Astrocyte (in vitro differentiated cells and primary cell): Measurements from ENCODE around the gene TSPAN17. TPM values are rescaled to one million over a fixed set of nuclear protein-coding genes. Genes with fewer than 3 reads are reported as not detected.

Experiments used
- DNase-seq: peaks from one replicate; pipeline ENCODE4 v3.0.0-alpha.2; 2010; ENCODE audit warnings: low read depth
- FAIRE-seq: peaks from 2 replicates; lab custom pipeline; 2011; peaks lifted over from hg19 to GRCh38; lab: Jason Lieb, UNC
- H2AFZ ChIP-seq: 2 replicates; pipeline ENCODE4 v1.6.0; 2012; ENCODE audit warnings: low read depth, low read length, inconsistent platforms
- H3K27ac ChIP-seq: 2 replicates; pipeline ENCODE4 v1.5.1; 2011; ENCODE audit warnings: low read depth, low read length, inconsistent platforms
- H3K27me3 ChIP-seq: 2 replicates; pipeline ENCODE4 v1.6.0; 2011; ENCODE audit warnings: low read length, inconsistent platforms; ENCODE audit not compliant: insufficient read depth
- H3K36me3 ChIP-seq: 2 replicates; pipeline ENCODE4 v1.5.1; 2011; ENCODE audit warnings: low read length, inconsistent platforms; ENCODE audit not compliant: insufficient read depth
- H3K4me1 ChIP-seq: 2 replicates; pipeline ENCODE4 v1.5.1; 2011; ENCODE audit warnings: low read length, inconsistent platforms; ENCODE audit not compliant: insufficient read depth
- H3K4me2 ChIP-seq: 2 replicates; pipeline ENCODE4 v1.6.0; 2012; ENCODE audit warnings: low read length, inconsistent platforms
- H3K4me3 ChIP-seq: 2 replicates; pipeline ENCODE4 v1.5.1; 2011; ENCODE audit warnings: low read depth, mild to moderate bottlenecking, low read length, inconsistent platforms; ENCODE audit not compliant: insufficient read depth
- H3K79me2 ChIP-seq: 2 replicates; pipeline ENCODE4 v1.6.0; 2012; ENCODE audit warnings: mild to moderate bottlenecking, low read length, inconsistent platforms; ENCODE audit not compliant: insufficient read depth
- H3K9ac ChIP-seq: 2 replicates; pipeline ENCODE4 v1.6.0; 2012; ENCODE audit warnings: mild to moderate bottlenecking, low read length, inconsistent platforms
- H3K9me3 ChIP-seq: 2 replicates; pipeline ENCODE4 v1.5.1; 2012; ENCODE audit warnings: low read depth, mild to moderate bottlenecking, low read length, inconsistent platforms; ENCODE audit not compliant: insufficient read depth
- H4K20me1 ChIP-seq: 2 replicates; pipeline ENCODE4 v1.6.0; 2012; ENCODE audit warnings: low read length, inconsistent platforms; ENCODE audit not compliant: insufficient read depth
- H3K27ac Mint-ChIP-seq: one replicate; pipeline ENCODE4 v1.8.0; 2021; ENCODE audit warnings: mild to moderate bottlenecking, mixed read lengths; ENCODE audit not compliant: unreplicated experiment
- H3K27me3 Mint-ChIP-seq: one replicate; pipeline ENCODE4 v1.8.0; 2021; ENCODE audit warnings: low read depth, mixed read lengths; ENCODE audit not compliant: unreplicated experiment
- H3K36me3 Mint-ChIP-seq: one replicate; pipeline ENCODE4 v1.8.0; 2021; ENCODE audit warnings: low read depth, mixed read lengths; ENCODE audit not compliant: unreplicated experiment
- H3K4me1 Mint-ChIP-seq: one replicate; pipeline ENCODE4 v1.8.0; 2021; ENCODE audit warnings: low read depth, mixed read lengths; ENCODE audit not compliant: unreplicated experiment
- H3K4me3 Mint-ChIP-seq: one replicate; pipeline ENCODE4 v1.8.0; 2021; ENCODE audit warnings: mild to moderate bottlenecking, moderate library complexity, mixed read lengths; ENCODE audit not compliant: unreplicated experiment
- H3K9me3 Mint-ChIP-seq: one replicate; pipeline ENCODE4 v1.8.0; 2021; ENCODE audit warnings: mild to moderate bottlenecking, mixed read lengths; ENCODE audit not compliant: unreplicated experiment
- EZH2 ChIP-seq: IDR thresholded peaks from 2 replicates; pipeline ENCODE4 v1.6.1; 2012; ENCODE audit warnings: mild to moderate bottlenecking, low read length, inconsistent platforms; ENCODE audit not compliant: insufficient read depth
- total RNA-seq: library from RNA; stranded (reverse); gene quantifications from 2 replicates; pipeline ENCODE4 v1.2.1, GENCODE V29; 2021
- TF ChIP-seq, protein P1 (sequence below): IDR thresholded peaks from 2 replicates; pipeline ENCODE4 v1.5.1; 2011; ENCODE audit warnings: low read depth, mild to moderate bottlenecking, inconsistent platforms, low read length, moderate library complexity; ENCODE audit not compliant: insufficient read depth

TSPAN17 gene
- total RNA-seq, 1 donor from 2014 or later, result 56.5 TPM

DNA sequence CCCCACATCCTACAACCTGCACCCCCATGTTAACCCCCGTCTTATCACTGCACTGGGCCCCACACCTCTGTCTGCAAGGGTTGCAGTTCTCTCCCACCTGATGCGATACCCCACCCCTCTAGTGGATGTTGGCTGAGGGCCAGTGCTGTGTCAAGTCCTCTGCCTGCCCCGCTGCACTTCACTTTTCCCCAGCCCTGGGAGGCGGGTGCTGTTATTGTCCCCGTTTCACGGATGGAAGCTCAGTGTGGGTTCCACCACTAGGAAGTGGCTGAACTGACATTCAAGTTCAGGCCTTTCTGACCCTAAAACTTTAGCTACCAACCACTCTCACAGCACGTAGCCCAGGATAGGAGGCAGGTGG is 20.4 kb upstream of the TSPAN17 start:
- H3K4me1 Mint-ChIP-seq, result peaks cover 24% of the 10 kb centered on the region
- H3K9me3 ChIP-seq, result no peaks in the 10 kb centered on the region
- no peak overlapping the region for H3K27ac Mint-ChIP-seq
- DNase-seq, result no peak
- no peak overlapping the region for H2AFZ ChIP-seq
- peaks cover 10% of the 10 kb centered on the region for H3K4me1 ChIP-seq
- no peaks in the 10 kb centered on the region for H4K20me1 ChIP-seq
- no peak overlapping the region for H3K4me3 ChIP-seq
- TF ChIP-seq, protein P1, sequence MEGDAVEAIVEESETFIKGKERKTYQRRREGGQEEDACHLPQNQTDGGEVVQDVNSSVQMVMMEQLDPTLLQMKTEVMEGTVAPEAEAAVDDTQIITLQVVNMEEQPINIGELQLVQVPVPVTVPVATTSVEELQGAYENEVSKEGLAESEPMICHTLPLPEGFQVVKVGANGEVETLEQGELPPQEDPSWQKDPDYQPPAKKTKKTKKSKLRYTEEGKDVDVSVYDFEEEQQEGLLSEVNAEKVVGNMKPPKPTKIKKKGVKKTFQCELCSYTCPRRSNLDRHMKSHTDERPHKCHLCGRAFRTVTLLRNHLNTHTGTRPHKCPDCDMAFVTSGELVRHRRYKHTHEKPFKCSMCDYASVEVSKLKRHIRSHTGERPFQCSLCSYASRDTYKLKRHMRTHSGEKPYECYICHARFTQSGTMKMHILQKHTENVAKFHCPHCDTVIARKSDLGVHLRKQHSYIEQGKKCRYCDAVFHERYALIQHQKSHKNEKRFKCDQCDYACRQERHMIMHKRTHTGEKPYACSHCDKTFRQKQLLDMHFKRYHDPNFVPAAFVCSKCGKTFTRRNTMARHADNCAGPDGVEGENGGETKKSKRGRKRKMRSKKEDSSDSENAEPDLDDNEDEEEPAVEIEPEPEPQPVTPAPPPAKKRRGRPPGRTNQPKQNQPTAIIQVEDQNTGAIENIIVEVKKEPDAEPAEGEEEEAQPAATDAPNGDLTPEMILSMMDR, result no peak
- TF ChIP-seq EZH2, result no peak
- peaks cover 59% of the 10 kb centered on the region for H3K27me3 Mint-ChIP-seq
- FAIRE-seq, result no peak
- H3K36me3 Mint-ChIP-seq, result peaks cover 4% of the 10 kb centered on the region
- no peak overlapping the region for H3K4me2 ChIP-seq
- no peaks in the 10 kb centered on the region for H3K79me2 ChIP-seq
- peaks cover 40% of the 10 kb centered on the region for H3K27me3 ChIP-seq
- no peak overlapping the region for H3K9ac ChIP-seq
- H3K36me3 ChIP-seq, result no peaks in the 10 kb centered on the region
- no peak overlapping the region for H3K27ac ChIP-seq
- no peak overlapping the region for H3K4me3 Mint-ChIP-seq
- H3K9me3 Mint-ChIP-seq, result no peaks in the 10 kb centered on the region

DNA sequence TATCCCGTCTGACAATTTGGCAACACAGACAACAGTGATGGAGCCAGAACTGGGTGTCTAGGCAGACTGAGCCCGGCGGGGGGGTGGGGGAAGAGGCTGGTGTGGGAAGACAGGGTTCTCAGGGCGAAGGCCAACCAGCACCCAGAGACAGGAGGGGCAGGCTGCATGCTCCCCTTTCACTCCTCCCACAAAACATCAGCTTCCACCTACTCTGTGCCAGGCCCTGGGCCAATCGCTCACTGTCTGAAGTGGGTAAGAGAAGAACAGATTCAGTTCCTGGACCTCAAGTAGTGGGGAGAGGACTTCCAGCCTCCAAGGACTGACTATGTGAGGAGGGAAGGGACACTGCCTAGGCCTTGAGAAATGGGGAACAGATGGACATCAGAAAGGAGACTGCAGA is 19.7 kb upstream of the TSPAN17 start:
- H3K9me3 ChIP-seq, result no peaks in the 10 kb centered on the region
- FAIRE-seq (no peak), DNase-seq (no peak)
- no peaks in the 10 kb centered on the region for H4K20me1 ChIP-seq
- Mint-ChIP-seq H3K4me3 (no peak overlapping the region), H3K4me1 (peaks cover 21% of the 10 kb centered on the region), H3K36me3 (peaks cover 4% of the 10 kb centered on the region), H3K27me3 (peaks cover 61% of the 10 kb centered on the region), H3K9me3 (no peaks in the 10 kb centered on the region), H3K27ac (no peak overlapping the region)
- no peak overlapping the region for H3K27ac ChIP-seq
- H3K4me3 ChIP-seq, result no peak overlapping the region
- H2AFZ ChIP-seq, result no peak overlapping the region
- H3K9ac ChIP-seq, result no peak overlapping the region
- H3K4me2 ChIP-seq, result no peak overlapping the region
- H3K4me1 ChIP-seq, result peaks cover 10% of the 10 kb centered on the region
- H3K27me3 ChIP-seq, result peaks cover 38% of the 10 kb centered on the region
- TF ChIP-seq, protein P1, result no peak
- TF ChIP-seq EZH2, result no peak
- no peaks in the 10 kb centered on the region for H3K36me3 ChIP-seq
- H3K79me2 ChIP-seq, result no peaks in the 10 kb centered on the region

DNA sequence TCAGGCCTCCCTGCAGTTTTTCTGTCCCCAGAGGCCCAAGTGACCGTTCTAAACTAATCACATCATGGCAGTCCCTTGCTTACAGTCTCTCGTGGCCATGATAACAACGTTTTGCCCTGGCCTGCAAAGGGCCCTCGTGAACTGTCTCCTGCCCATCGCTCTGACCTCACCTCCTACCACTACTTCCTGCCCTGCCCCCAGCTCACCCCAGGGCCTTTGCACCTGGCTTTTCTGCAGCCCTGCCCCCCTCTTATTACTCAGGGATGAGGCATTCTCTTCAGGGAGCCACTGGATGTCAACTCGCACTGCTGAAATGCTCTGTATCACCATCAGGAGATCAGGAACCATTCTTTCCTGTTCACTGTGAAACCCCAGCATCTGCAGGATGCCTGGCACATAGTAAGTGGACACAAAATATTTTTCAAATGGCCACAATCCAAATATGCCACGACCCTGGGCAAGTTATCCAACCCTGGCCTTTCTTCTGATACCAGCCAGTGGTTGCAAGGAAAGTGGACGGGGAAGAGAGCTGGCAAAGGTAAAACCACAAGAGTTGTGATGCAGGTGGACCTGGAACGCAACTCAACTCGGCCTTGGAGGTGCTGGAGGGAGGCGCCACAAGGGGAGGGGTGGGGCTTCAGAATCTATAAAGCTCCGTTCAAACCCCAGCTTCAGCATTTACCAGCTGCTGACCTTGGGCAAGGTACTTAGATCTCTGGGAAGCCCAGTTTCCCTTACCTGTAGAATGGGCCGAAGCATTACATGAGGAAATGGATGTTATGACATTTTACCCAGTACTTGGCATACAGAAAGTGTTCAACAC is 18.7 kb upstream of the TSPAN17 start:
- no peak overlapping the region for H3K4me2 ChIP-seq
- peak overlapping the region; percentile 74 for H3K4me3 Mint-ChIP-seq
- FAIRE-seq, result no peak
- H3K9me3 Mint-ChIP-seq, result no peaks in the 10 kb centered on the region
- peaks cover 4% of the 10 kb centered on the region for H3K36me3 Mint-ChIP-seq
- no peak overlapping the region for H2AFZ ChIP-seq
- H3K36me3 ChIP-seq, result no peaks in the 10 kb centered on the region
- no peaks in the 10 kb centered on the region for H3K79me2 ChIP-seq
- TF ChIP-seq EZH2, result no peak
- TF ChIP-seq, protein P1, result no peak
- DNase-seq, result no peak
- H3K27me3 Mint-ChIP-seq, result peaks cover 66% of the 10 kb centered on the region
- H3K9me3 ChIP-seq, result no peaks in the 10 kb centered on the region
- H3K4me1 ChIP-seq, result peaks cover 10% of the 10 kb centered on the region
- no peak overlapping the region for H3K9ac ChIP-seq
- no peak overlapping the region for H3K27ac Mint-ChIP-seq
- H4K20me1 ChIP-seq, result peaks cover under 1% of the 10 kb centered on the region
- H3K27ac ChIP-seq, result no peak overlapping the region
- H3K4me1 Mint-ChIP-seq, result peaks cover 21% of the 10 kb centered on the region
- H3K27me3 ChIP-seq, result peaks cover 48% of the 10 kb centered on the region
- H3K4me3 ChIP-seq, result no peak overlapping the region
